H1 (cell line): ENCODE results near the gene ITGB2. TPM values are rescaled to one million over a fixed set of nuclear protein-coding genes. Genes with fewer than 3 reads are reported as not detected.
A peak's percentile ranks its signal among the peaks of the same experiment; 100 is the strongest.

Source experiments
- CTCF ChIA-PET: fragments of 300-600 bp; sonication (Branson Sonifier 250); formaldehyde crosslinking; loops from one replicate; lab custom pipeline; 2021; ENCODE audit not compliant: partially characterized antibody; lab: Charles Lee
- POLR2A ChIA-PET: fragments of 300-600 bp; sonication (Branson Sonifier 250); formaldehyde crosslinking; loops from one replicate; lab custom pipeline; 2021; ENCODE audit warnings: inconsistent platforms; ENCODE audit not compliant: partially characterized antibody; lab: Charles Lee
- DNase-seq, 2 experiments: peaks; one replicate each; pipeline versions ENCODE4 v3.0.0 to v3.0.0-alpha.2; 2010 to 2022; ENCODE audit warnings: low spot score in 2 of 2, low read depth in 1 of 2, mixed read lengths in 1 of 2
- FAIRE-seq: peaks from 2 replicates; lab custom pipeline; 2011; peaks lifted over from hg19 to GRCh38; lab: Jason Lieb, UNC
- H2AFZ ChIP-seq: 2 replicates; pipeline ENCODE4 v1.8.1; 2012; ENCODE audit warnings: low read length, inconsistent platforms
- H2AK5ac ChIP-seq: 2 replicates; pipeline ENCODE4 v1.6.1; 2013; ENCODE audit warnings: low read depth, low read length
- H2BK120ac ChIP-seq: replicated peaks from 2 replicates; pipeline ENCODE3; 2013; ENCODE audit warnings: low read depth, low read length, inconsistent platforms
- H2BK12ac ChIP-seq: 2 replicates; pipeline ENCODE4 v1.6.1; 2013; ENCODE audit warnings: low read depth, low read length
- H2BK15ac ChIP-seq: 2 replicates; pipeline ENCODE4 v1.6.1; 2013; ENCODE audit warnings: low read length
- H2BK20ac ChIP-seq: 2 replicates; pipeline ENCODE4 v1.6.1; 2013; ENCODE audit warnings: low read length
- H2BK5ac ChIP-seq: 2 replicates; pipeline ENCODE4 v1.6.1; 2013; ENCODE audit warnings: low read depth, low read length
- H3K14ac ChIP-seq: 2 replicates; pipeline ENCODE4 v1.6.1; 2013; ENCODE audit warnings: inconsistent platforms; ENCODE audit not compliant: insufficient read length
- H3K18ac ChIP-seq: 2 replicates; pipeline ENCODE4 v1.6.1; 2013; ENCODE audit warnings: low read length; ENCODE audit errors: extremely low read depth
- H3K23ac ChIP-seq: 2 replicates; pipeline ENCODE4 v1.6.1; 2013; ENCODE audit warnings: inconsistent platforms; ENCODE audit not compliant: insufficient read length
- H3K23me2 ChIP-seq: 2 replicates; pipeline ENCODE4 v1.6.1; 2013; ENCODE audit warnings: low read depth, low read length
- H3K27ac ChIP-seq: 2 replicates; pipeline ENCODE4 v1.6.1; 2011; ENCODE audit warnings: low read depth, low read length, inconsistent platforms
- H3K27me3 ChIP-seq, 4 experiments: replicated peaks in 1 of 4; 1 replicate in 1 of 4; 2 replicates in 3 of 4; pipeline versions ENCODE4 v1.6.1 to v1.8.1; 2011 to 2013; ENCODE audit warnings: low read length in 3 of 4, mild to moderate bottlenecking in 3 of 4, inconsistent platforms in 2 of 4, mixed read lengths in 2 of 4, moderate library complexity in 1 of 4; ENCODE audit not compliant: control insufficient read depth in 3 of 4, insufficient read depth in 3 of 4; ENCODE audit errors: extremely low read depth in 1 of 4
- H3K36me3 ChIP-seq, 4 experiments: 2 replicates each; pipeline versions ENCODE4 v1.6.1 to v1.8.1; 2011 to 2013; ENCODE audit warnings: mild to moderate bottlenecking in 4 of 4, low read length in 3 of 4, moderate library complexity in 2 of 4, control low read depth in 1 of 4, inconsistent platforms in 1 of 4; ENCODE audit not compliant: insufficient read depth in 4 of 4, control insufficient read depth in 2 of 4
- H3K4ac ChIP-seq: replicated peaks from 2 replicates; pipeline ENCODE3; 2013; ENCODE audit warnings: low read length, low read depth, mixed read lengths, inconsistent platforms; ENCODE audit not compliant: insufficient read length
- H3K4me1 ChIP-seq, 4 experiments: replicated peaks in 1 of 4; 1 replicate in 1 of 4; 2 replicates in 3 of 4; pipeline versions ENCODE4 v1.6.1 to v1.8.1; 2011 to 2013; ENCODE audit warnings: low read length in 3 of 4, inconsistent platforms in 2 of 4, mixed read lengths in 1 of 4; ENCODE audit not compliant: insufficient read depth in 4 of 4, control insufficient read depth in 3 of 4
- H3K4me2 ChIP-seq, 2 experiments: 2 replicates each; pipeline versions ENCODE4 v1.6.1 to v1.8.1; 2011 to 2013; ENCODE audit warnings: low read depth in 2 of 2, low read length in 2 of 2, control low read depth in 1 of 2, inconsistent platforms in 1 of 2, mild to moderate bottlenecking in 1 of 2; ENCODE audit not compliant: insufficient read depth in 1 of 2
- H3K4me3 ChIP-seq, 4 experiments: fragments of 200-600, 300-600 bp in 1 of 4; sonication (generic), shearing (Covaris generic), sonication (Bioruptor Twin) in 1 of 4; 2 replicates each; pipeline versions ENCODE4 v1.5.1 to v1.8.1; 2011 to 2016; ENCODE audit warnings: low read length in 4 of 4, low read depth in 3 of 4, control low read depth in 2 of 4, inconsistent platforms in 2 of 4, mild to moderate bottlenecking in 2 of 4, mixed read lengths in 1 of 4, moderate library complexity in 1 of 4; ENCODE audit not compliant: insufficient read depth in 2 of 4; ENCODE audit errors: extremely low read depth in 1 of 4
- H3K56ac ChIP-seq: replicated peaks from 2 replicates; pipeline ENCODE3; 2013; ENCODE audit warnings: low read depth, mild to moderate bottlenecking, mixed read lengths, low read length, inconsistent platforms; ENCODE audit not compliant: insufficient read length
- H3K79me1 ChIP-seq: 2 replicates; pipeline ENCODE4 v1.6.1; 2013; ENCODE audit warnings: low read depth, low read length, control low read depth
- H3K79me2 ChIP-seq, 2 experiments: 2 replicates each; pipeline versions ENCODE4 v1.6.1 to v1.8.1; 2012 to 2013; ENCODE audit warnings: low read length in 2 of 2, mild to moderate bottlenecking in 2 of 2, inconsistent platforms in 1 of 2; ENCODE audit not compliant: insufficient read depth in 2 of 2, control insufficient read depth in 1 of 2
- H3K9ac ChIP-seq, 4 experiments: replicated peaks in 1 of 4; 1 replicate in 1 of 4; 2 replicates in 3 of 4; pipeline versions ENCODE4 v1.6.1 to v1.8.1; 2011 to 2013; ENCODE audit warnings: low read depth in 3 of 4, low read length in 3 of 4, control low read depth in 2 of 4, mild to moderate bottlenecking in 2 of 4, moderate library complexity in 2 of 4, inconsistent platforms in 1 of 4; ENCODE audit errors: extremely low read depth in 1 of 4
- H3K9me3 ChIP-seq, 2 experiments: 2 replicates each; pipeline versions ENCODE4 v1.6.1 to v1.8.1; 2012 to 2013; ENCODE audit warnings: mild to moderate bottlenecking in 2 of 2, moderate library complexity in 2 of 2, control low read depth in 1 of 2, inconsistent platforms in 1 of 2, low read depth in 1 of 2, low read length in 1 of 2, mixed read lengths in 1 of 2; ENCODE audit not compliant: insufficient read depth in 2 of 2
- H4K20me1 ChIP-seq, 2 experiments: replicated peaks in 1 of 2; 2 replicates each; pipeline versions ENCODE3 to v1.8.1; 2011 to 2013; ENCODE audit warnings: inconsistent platforms in 2 of 2, low read length in 2 of 2, mild to moderate bottlenecking in 1 of 2; ENCODE audit not compliant: insufficient read depth in 2 of 2, control insufficient read depth in 1 of 2
- H4K5ac ChIP-seq: 2 replicates; pipeline ENCODE4 v1.6.1; 2013; ENCODE audit warnings: low read length, low read depth, mixed read lengths, inconsistent platforms; ENCODE audit not compliant: insufficient read length
- H4K8ac ChIP-seq: 2 replicates; pipeline ENCODE4 v1.8.0; 2013; ENCODE audit warnings: mild to moderate bottlenecking, moderate library complexity, low read length, inconsistent platforms; ENCODE audit not compliant: insufficient read depth; ENCODE audit errors: extremely low read depth
- H4K91ac ChIP-seq: replicated peaks from 2 replicates; pipeline ENCODE3; 2013; ENCODE audit warnings: low read length, mixed read lengths, inconsistent platforms; ENCODE audit not compliant: insufficient read length
- ATF3 ChIP-seq: IDR thresholded peaks from 2 replicates; pipeline ENCODE4 v1.6.1; 2011; ENCODE audit warnings: low read depth, mild to moderate bottlenecking, low read length; ENCODE audit not compliant: insufficient read depth
- CHD1 ChIP-seq: IDR thresholded peaks from 2 replicates; pipeline ENCODE4 v1.6.1; 2012; ENCODE audit warnings: low read depth, low read length, improper control_type of control experiment
- EGR1 ChIP-seq: IDR thresholded peaks from 2 replicates; pipeline ENCODE4 v1.6.1; 2011; ENCODE audit warnings: low read depth, low read length, borderline replicate concordance
- GTF2F1 ChIP-seq: IDR thresholded peaks from 2 replicates; pipeline ENCODE4 v1.6.1; 2012; ENCODE audit warnings: low read depth, low read length, improper control_type of control experiment, borderline replicate concordance
- KDM4A ChIP-seq: IDR thresholded peaks from one replicate; pipeline ENCODE4 v1.7.1; 2012; ENCODE audit warnings: low read depth, mild to moderate bottlenecking, moderate library complexity, low read length, inconsistent platforms; ENCODE audit not compliant: severe bottlenecking
- KDM5A ChIP-seq: fragments of 200-600 bp; IDR thresholded peaks from 2 replicates; pipeline ENCODE4 v1.7.1; 2012; ENCODE audit warnings: mild to moderate bottlenecking, low read length, inconsistent platforms, mixed read lengths
- RBBP5 ChIP-seq: IDR thresholded peaks from 2 replicates; pipeline ENCODE4 v1.7.1; 2012; ENCODE audit warnings: low read depth, mild to moderate bottlenecking, inconsistent platforms, low read length, moderate library complexity, borderline replicate concordance
- RFX5 ChIP-seq: IDR thresholded peaks from 2 replicates; pipeline ENCODE4 v1.6.1; 2011; ENCODE audit warnings: low read depth, low read length, improper control_type of control experiment, borderline replicate concordance
- SUZ12 ChIP-seq: fragments of 200-600 bp; sonication (generic); IDR thresholded peaks from 2 replicates; pipeline ENCODE4 v1.6.1; 2012; ENCODE audit warnings: mild to moderate bottlenecking, inconsistent platforms, low read length, moderate library complexity, mixed read lengths
- TBP ChIP-seq: IDR thresholded peaks from 2 replicates; pipeline ENCODE4 v1.6.1; 2011; ENCODE audit warnings: low read depth, low read length, improper control_type of control experiment
- TEAD4 ChIP-seq: IDR thresholded peaks from 2 replicates; pipeline ENCODE4 v1.6.1; 2012; ENCODE audit warnings: low read depth, low read length, inconsistent platforms, mixed read lengths
- WGBS, 2 experiments: shearing (Covaris generic) in 1 of 2; methylation state at CpG; one replicate each; pipeline versions ENCODE4 v1.1.6 to v1.1.7; 2013 to 2015; ENCODE audit warnings: low lambda C conversion rate in 2 of 2, mixed read lengths in 2 of 2, inconsistent platforms in 1 of 2, low coverage in 1 of 2, missing lambda C conversion rate in 1 of 2; ENCODE audit not compliant: insufficient replicate concordance in 2 of 2, insufficient coverage in 1 of 2, insufficient read length in 1 of 2; ENCODE audit errors: extremely low coverage in 1 of 2, missing lambda C conversion rate in 1 of 2; 5-methylcytosine and 5-hydroxymethylcytosine counted together
- polyA plus RNA-seq, 7 experiments: library from polyadenylated mRNA; depleted of rRNA in 3 of 7; stranded (reverse) in 5 of 7; unstranded in 2 of 7; fragments of >200 nt in 5 of 7; fragments of 200-250 nt in 2 of 7; gene quantifications; 1 replicate in 5 of 7; 2 replicates in 1 of 7; 4 replicates in 1 of 7; pipeline versions ENCODE4 v1.2.1 to v1.2.3, GENCODE V29; 2011 to 2013; ENCODE audit warnings: missing spikeins in 2 of 7, mixed read lengths in 2 of 7
- total RNA-seq: library from RNA; stranded (reverse); fragmentation: NEBNext Ultra II Directional; extraction: Animal tissue kit (Norgen Biotek cat#: 25700); gene quantifications from 2 replicates; pipeline ENCODE4 v1.2.1, GENCODE V29; 2021

ITGB2 gene
- total and polyA plus RNA-seq, 2 of the 8 experiments (the other 6 are each of a cell fraction or from before 2014, with no cell fraction given) = 0.24 to 0.63 TPM

- H3K9me3 ChIP-seq = no peaks in the 10 kb centered on the region
- peak overlapping the region; percentile 71 for H3K18ac ChIP-seq
- FAIRE-seq = no peak
- no peak overlapping the region for H2BK120ac ChIP-seq
- H3K4me3 ChIP-seq = no peak overlapping the region
- ChIA-PET CTCF (interaction anchor here (0.6 to 1.7 kb wide), 6 partner anchors 9 to 391 kb away, joined by 3 to 6 read pairs (median 4); no protein-coding TSS in a partner anchor), POLR2A (interaction anchor here (0.6 to 1.5 kb wide), 5 partner anchors 9 to 86 kb away, joined by 3 to 5 read pairs (median 4); no protein-coding TSS in a partner anchor)
- H3K14ac ChIP-seq = no peak overlapping the region
- H4K8ac ChIP-seq = peak overlapping the region; percentile 69; the same call in 1 of the 2 replicates
- DNase-seq = no peak
- H3K36me3 ChIP-seq = no peaks in the 10 kb centered on the region; a peak in 1 of 8 replicates
- H2AK5ac ChIP-seq = peak overlapping the region; percentile 75; the same call in 1 of the 2 replicates
- peaks cover 0 to 24% (median 17%) of the 10 kb centered on the region in 4 experiments; a peak in 5 of 7 replicates for H3K4me1 ChIP-seq
- peaks cover 11 to 70% (median 53%) of the 10 kb centered on the region in 4 experiments for H3K27me3 ChIP-seq
- H2BK12ac ChIP-seq = peak overlapping the region; percentile 80; the same call in 1 of the 2 replicates
- no peaks in the 10 kb centered on the region for H3K79me1 ChIP-seq
- no peak overlapping the region for H2BK15ac ChIP-seq
- H3K79me2 ChIP-seq = no peaks in the 10 kb centered on the region
- H3K4me2 ChIP-seq = no peak overlapping the region
- H2BK20ac ChIP-seq = peak overlapping the region; percentile 86; the same call in 1 of the 2 replicates
- no peak overlapping the region for H3K4ac ChIP-seq
- H2BK5ac ChIP-seq = peak overlapping the region; percentile 44; the same call in 1 of the 2 replicates
- H4K20me1 ChIP-seq = peaks cover 0 to 3% of the 10 kb centered on the region in 2 experiments
- no peak overlapping the region for H3K27ac ChIP-seq
- WGBS, 2 experiments = 82% methylated on average over 24 of the region's 24 CpGs; no CpG with 5 or more reads in 1 of the 2 experiments
- no peak overlapping the region for H3K56ac ChIP-seq
- H4K91ac ChIP-seq = no peak overlapping the region
- no peak overlapping the region for H2AFZ ChIP-seq
- no peak overlapping the region for H3K9ac ChIP-seq
- no peak overlapping the region for H4K5ac ChIP-seq
- peaks cover 4% of the 10 kb centered on the region; the same call in 1 of the 2 replicates for H3K23me2 ChIP-seq
- H3K23ac ChIP-seq = no peak overlapping the region
- TF ChIP-seq KDM4A (no peak), KDM5A (no peak), EGR1 (no peak), ATF3 (no peak), TEAD4 (no peak), CHD1 (no peak), SUZ12 (no peak; the same call in 1 of the 2 replicates), TBP (no peak), RFX5 (no peak), RBBP5 (no peak), GTF2F1 (no peak)
Observed at GRCh38 chr21:44926331-44927101, 5.8 kb upstream of the ITGB2 start.
